NCI-H2081 treated with DMSO at 0.1 percent for 48 hours (cell line): ENCODE measurements around the gene ANXA3.

Experiments used
- DNase-seq: peaks from one replicate; lab custom pipeline; 2025; lab: John Stamatoyannopoulos, UW

ANXA3 gene

DNA sequence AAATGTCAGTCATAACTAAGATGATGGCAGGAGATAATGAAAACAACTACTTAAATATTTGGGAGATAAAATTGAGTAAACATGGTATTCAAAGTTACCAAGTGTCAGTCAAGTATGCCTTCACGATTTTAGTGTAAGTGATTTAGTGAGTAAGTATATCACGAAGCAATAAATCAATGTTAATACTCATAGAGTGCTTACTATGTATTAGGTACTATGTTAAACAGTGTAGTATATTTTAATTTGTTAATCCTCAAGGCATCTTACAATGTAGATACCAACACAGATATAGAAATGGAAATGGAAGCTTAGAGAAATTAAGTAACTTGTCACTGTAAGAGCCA, 59.6 kb downstream of the ANXA3 start:
- DNase-seq = no peak

DNA sequence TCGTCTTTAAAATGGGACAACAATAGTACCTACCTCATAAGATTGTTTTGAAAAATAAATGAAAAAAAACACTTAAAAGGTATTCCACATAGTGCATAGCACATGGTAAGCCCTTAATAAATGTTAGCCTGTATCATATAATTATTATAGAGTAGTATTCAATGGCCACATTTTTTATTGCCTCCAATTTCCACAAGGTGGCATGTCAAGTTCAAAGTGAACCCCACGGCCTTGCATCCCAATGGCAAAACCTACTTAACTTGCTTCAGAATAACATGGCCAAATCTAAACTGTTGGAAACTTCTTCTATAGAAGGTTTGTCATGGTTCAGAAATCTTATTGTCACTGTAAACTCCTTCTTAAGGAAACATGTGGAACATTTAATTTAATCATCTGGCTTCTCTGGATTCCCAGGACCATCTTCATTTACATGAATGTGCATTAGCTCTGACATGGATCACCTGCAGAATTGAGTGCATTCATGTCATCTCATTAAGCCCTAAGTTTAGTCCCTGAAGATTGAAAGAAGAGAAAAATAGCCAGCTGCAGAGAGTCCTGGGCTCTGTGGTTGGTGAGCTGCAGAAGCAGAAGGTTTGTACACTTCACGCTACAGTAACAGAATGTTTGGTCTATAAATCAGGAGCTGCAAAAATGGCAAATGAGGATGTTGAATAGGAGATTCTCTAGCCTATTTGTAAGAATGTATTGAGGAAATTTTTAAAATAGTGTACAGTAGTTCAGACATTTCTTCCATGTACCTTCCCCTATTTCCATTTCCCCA, 61.0 kb downstream of the ANXA3 start:
- no peak for DNase-seq

GRCh38 chr4:78613522-78614321, 62.2 kb downstream of the ANXA3 start:
- DNase-seq = no peak

DNA sequence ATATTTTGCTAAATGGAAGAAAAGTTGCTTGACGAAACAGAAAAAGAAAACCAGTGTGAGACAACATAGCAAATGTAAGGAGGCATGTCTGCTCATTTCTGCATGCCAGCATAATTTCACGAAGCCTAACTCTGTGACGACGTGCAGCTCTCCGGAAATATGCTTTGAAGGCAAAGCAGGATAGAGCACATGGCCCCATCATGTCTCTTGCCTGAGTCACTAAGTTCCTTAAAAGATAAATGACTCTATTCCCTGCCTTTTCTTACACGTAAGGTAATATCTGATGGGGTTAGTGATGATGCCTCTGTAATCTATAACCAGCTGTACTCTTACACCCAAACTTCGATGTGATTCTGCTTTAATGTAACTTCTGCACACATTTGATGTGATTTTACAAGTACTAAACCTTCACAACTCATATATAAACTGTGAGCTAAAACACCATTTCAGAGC, 64.5 kb downstream of the ANXA3 start:
- no peak for DNase-seq

DNA sequence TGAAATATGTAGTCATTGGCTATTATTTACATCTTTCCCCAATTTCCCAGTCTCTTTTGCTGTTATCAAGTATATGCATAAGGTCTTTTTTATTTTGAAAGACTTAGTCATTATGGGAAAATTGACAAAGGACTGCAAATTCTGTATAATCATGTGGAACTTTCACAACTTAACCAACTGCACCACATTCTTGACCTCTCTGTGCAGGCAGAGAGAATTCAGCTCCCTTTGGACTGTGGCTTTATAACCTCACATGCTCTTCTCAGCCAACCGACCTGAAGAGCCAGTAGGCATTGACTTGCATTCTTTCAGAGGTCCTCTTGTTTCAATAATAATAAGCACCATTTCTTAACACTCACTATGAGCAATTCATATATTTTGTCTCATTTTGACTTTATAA, 66.9 kb downstream of the ANXA3 start:
- no peak for DNase-seq

DNA sequence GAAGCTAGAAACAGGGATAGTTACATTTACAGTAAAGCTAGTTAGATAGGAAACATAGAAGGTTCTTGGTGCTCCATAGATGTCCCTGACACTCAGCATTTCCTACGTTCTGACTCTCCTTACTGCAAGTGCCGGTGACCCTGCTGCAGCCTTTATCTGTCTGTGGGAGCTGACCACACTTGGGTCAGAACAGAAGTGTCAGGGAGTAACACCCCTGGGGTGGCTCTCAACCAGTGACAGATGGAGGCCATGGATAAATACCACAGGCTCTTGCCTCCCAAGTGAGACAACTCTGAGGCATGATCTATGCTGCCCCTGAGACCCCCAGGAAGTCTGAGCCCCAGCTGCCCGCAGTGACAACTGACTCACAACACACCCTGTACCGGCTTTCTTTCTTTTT, 69.8 kb downstream of the ANXA3 start:
- no peak for DNase-seq

- DNase-seq = no peak
Measured at GRCh38 chr4:78622253-78622979, 70.8 kb downstream of the ANXA3 start.

GRCh38 chr4:78624048-78624447, 72.5 kb downstream of the ANXA3 start:
- DNase-seq = no peak

GRCh38 chr4:78625073-78625472, 73.5 kb downstream of the ANXA3 start:
- DNase-seq = no peak

GRCh38 chr4:78627046-78627965, 75.7 kb downstream of the ANXA3 start:
- DNase-seq = no peak

- DNase-seq = no peak
Measured at GRCh38 chr4:78627966-78628678, 76.6 kb downstream of the ANXA3 start.

DNA sequence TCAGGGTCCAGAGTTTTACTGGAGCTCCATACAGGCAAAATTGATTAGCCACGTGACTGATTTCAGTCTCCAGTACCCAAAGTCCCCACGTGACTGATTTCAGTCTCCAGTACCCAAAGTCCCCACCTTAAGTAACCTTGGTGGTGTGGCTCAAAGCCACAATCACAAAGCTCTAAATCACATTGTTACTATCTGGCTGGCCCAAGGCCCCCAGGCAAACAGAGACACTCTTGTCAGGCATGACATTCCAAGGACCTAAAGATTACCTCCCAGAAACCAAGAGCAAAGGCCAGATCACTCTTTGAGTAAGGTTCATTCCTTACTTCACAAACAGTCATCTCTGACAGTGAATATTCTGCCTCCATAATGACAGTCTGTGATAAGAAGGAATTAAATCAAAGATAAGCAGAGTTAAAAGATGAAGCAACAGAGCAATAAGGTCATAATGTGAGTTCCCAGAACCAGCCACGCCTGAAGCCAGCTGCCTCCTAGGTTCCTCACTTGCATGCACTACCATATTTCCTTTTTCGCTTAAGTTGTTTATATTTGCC, 78.5 kb downstream of the ANXA3 start:
- DNase-seq = no peak

- DNase-seq = no peak
Measured at GRCh38 chr4:78630615-78631014, 79.0 kb downstream of the ANXA3 start.

- DNase-seq = no peak
Measured at GRCh38 chr4:78634011-78634664, 82.6 kb downstream of the ANXA3 start.

DNA sequence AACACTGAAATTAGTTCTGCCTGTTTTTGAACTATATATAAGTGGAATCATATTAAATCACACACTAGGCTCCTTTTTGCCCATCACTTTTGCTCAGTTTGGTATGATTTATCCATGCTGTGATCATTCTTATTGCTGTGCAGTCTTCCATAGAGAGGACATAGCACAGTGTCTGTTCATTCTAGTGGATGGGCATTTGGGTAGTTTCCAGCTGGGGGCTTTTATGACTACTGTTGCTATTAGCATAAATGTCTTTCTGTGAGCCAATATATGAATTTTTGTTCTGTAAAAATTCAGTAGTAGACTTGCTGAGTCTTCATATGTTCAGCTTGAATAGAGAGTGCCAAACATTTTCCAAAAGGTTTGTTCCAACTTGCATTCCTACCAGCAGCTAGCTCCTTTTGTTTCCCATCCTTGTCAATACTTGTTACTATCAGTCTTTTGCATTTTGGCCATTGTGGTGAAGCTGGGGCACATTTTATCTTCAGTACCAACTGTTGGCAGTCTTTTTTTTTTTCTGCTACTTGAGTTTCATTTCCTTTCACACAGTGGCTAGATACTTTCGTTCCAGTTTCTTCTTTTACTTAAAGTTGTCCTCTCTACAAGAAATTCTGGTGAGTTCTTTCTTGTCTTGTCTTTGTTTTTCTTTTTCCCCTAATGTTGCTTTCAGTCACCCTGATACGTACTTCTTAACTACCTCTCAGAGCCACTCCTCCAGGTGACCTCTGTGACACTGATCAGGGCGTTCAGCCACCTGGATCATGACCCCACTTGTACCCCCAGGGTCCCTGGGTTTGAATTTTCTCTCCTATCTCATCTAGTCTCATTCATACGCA, 87.0 kb downstream of the ANXA3 start:
- no peak for DNase-seq

- no peak for DNase-seq
Measured at GRCh38 chr4:78640714-78641113, 89.1 kb downstream of the ANXA3 start.

- DNase-seq = no peak
Measured at GRCh38 chr4:78642934-78643333, 91.4 kb downstream of the ANXA3 start.

- DNase-seq = no peak
Measured at GRCh38 chr4:78644063-78644691, 92.6 kb downstream of the ANXA3 start.
